ENCODE measurements around the gene HS3ST3B1.

HS3ST3B1 gene

GRCh38 chr17:14359163-14360020 lies 58.5 kb downstream of the HS3ST3B1 start:
- DNase-seq, result no peak

DNA sequence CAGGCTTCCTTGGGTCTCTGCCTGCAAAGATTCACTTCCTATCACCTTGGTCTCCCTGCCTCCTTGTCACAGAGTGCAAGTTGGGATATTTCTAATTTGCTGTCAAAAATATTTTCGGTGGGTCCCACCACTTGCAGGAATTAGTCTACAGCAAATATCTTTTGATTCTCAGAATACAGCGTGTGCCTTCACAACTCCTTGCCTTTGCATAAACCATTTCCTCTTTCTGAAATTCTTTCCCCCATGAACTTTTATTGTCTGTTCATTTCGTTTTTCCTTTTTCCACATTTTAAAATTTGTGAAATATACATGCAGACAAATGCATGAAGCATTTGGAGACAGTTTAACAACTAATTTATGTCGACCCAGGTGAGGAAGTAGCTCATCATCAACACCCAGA lies 60.0 kb downstream of the HS3ST3B1 start:
- no peak for DNase-seq

DNA sequence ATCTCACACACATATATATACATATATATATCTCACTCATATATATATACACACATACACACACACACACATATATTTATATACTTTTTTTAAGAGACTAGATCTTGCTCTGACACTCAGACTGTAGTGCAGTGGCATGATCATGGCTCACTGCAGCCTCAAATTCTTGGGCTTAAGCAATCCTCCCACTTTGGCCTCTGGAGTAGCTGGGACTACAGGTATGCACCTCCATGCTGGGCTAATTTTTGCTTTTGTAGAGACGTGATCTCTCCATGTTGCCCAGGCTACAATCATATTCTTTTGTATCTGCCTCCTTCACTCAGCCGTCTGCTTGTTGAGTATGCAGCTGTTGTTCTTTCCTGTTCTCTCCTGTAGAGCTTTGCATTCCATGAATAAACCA lies 60.6 kb downstream of the HS3ST3B1 start:
- no peak for DNase-seq

DNA sequence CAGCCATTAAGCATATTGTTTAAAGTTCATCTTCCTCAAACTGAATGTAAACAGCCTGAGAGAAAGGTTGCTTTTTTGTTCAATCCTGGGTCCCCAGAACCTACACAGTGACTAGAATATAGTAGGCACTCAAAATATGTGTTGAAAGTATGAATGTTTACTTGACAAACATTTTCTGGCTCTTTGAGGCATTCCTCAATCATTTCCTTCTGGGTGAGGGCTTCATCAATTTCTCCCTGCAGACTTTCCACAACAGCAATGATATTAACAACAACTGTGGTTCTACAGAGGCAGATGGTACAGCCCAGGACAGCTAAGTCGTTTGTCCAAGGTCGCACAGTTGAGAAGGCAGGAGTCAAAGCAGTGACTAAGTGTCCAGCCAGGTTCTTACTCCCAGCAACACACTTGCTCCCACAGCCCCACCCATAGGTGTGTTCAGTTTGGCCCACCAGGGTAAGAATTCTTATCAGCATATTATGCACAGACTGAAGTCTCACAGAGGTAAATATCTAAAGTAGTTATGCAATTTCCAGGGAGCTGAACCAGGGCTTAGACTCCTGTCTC lies 61.1 kb downstream of the HS3ST3B1 start:
- DNase-seq, result no peak

- DNase-seq, result peak; percentile 64
Observed at GRCh38 chr17:14366199-14366598, 65.3 kb downstream of the HS3ST3B1 start.

- DNase-seq, result no peak
Observed at GRCh38 chr17:14372461-14372860, 71.6 kb downstream of the HS3ST3B1 start.

DNA sequence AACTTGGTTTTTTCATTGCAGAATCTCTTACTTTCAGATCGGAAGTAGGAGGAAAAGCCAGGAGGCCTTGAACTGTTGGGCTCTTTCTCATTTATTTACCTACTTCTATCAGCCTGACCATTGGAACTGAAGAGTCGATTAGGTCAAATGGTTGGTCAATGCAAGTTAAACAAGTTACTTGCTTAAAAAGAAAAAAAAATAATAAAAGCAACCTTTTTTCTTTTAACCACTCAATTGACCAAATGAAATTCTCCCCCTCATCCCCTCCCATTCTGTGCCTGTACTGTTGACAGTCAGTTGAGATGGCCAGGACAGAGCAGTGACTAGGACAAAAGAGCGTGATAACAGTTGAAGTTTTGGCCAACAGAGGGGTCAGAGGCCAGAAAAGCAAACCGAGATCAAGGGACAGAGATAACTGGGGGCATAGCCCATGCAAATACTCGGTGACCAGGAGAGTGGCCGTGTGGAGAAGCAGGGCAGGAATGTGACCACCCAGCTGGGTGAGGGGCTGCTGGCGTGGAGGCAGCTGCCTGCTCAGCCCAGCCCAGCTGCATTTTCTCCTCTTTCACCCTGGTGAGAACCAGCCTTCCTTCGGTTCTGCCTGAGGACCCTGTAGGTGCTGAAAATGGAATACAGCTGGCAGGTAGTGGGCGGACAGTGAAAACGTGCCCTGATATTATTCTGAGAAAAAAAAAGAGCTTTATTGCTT lies 72.2 kb downstream of the HS3ST3B1 start:
- no peak for DNase-seq

DNA sequence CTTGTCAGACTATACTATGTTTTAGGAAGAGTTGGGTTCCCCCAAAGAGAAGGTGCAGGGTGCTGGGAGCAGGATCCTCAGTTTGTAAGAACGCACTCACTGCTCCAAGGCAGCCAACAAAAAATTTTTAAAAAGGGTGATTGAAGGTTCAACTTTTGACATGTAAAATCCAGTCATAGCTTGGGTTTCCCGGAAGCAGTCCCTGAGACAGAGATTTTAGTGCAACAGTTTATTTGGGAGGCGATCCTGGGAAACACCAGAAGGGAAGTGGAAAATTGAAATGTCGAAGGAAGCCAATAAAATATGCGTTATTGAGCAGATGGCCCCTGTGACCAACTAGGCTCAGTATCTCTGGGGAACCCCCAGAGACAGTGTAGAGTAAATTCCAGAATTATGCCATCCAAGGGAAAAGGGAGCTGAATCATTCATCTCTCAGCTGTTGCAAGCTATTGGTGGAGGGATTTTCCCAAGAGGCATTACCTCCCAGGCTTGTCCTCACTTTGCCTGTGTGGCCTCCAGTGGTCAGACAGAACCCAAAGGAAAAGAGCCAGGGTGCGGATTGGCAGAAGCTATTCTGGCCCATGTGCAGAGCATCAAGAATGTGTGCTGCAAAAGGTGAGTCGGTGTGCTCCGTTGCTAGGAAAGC lies 72.9 kb downstream of the HS3ST3B1 start:
- DNase-seq, result peak; percentile 46

GRCh38 chr17:14374268-14374667 lies 73.4 kb downstream of the HS3ST3B1 start:
- DNase-seq, result no peak

GRCh38 chr17:14376666-14377065 lies 75.8 kb downstream of the HS3ST3B1 start:
- no peak for DNase-seq

GRCh38 chr17:14381606-14382005 lies 80.7 kb downstream of the HS3ST3B1 start:
- DNase-seq, result no peak

DNA sequence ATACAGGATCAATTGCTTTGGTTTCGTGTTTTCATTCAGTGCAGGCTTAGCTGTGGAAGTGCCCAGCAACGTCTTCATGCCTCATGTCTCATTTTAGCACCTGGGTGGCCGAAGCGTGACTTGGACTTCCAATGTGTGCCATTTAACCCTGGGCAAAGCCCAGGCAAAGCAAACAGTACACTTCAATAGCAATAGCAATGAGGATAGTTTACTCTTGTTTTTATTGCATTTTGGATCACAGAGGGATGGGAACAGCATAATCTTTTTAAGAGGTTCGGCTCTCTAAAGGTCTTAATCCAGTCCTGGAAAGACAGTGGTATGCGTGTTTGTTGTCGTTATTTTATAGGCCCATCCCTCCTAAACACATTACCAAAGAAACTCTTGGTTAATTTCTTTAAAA lies 86.2 kb downstream of the HS3ST3B1 start:
- no peak for DNase-seq

GRCh38 chr17:14389681-14390080 lies 88.8 kb downstream of the HS3ST3B1 start:
- DNase-seq, result no peak

- DNase-seq, result no peak
Observed at GRCh38 chr17:14393723-14394122, 92.8 kb downstream of the HS3ST3B1 start.

DNA sequence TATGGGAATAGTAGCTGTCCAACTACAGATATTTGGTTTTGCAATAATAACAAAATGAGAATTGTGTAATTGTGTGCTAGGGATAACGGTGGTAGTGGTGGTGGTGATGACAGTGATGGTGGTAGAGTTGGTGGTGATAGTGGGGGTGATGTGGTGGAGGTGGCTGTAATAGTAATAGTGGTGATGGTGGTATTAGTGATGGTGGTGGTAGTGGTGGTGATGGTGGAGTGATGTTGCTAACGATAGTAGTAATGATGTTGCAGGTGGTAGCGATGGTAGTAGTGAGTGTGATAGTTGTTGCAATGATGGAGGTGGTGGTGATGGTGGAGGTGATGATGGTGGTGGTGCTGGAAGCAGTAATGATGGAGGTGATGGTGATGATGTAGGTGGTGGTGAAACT lies 94.4 kb downstream of the HS3ST3B1 start:
- no peak for DNase-seq

- peak; percentile 31 for DNase-seq
Observed at GRCh38 chr17:14396547-14396946, 95.7 kb downstream of the HS3ST3B1 start.

- no peak for DNase-seq
Observed at GRCh38 chr17:14398766-14399165, 97.9 kb downstream of the HS3ST3B1 start.

Data from fibroblast of skin of right biceps (primary cell).